ENCODE measurements around the gene RRAS2.
A peak's percentile ranks its signal among the peaks of the same experiment; 100 is the strongest.
"Not testable (repeated sequence)": the region's sequence is repeated elsewhere in the genome, so short reads cannot be mapped to it uniquely, and the experiment has no call there.

RRAS2 gene

DNA sequence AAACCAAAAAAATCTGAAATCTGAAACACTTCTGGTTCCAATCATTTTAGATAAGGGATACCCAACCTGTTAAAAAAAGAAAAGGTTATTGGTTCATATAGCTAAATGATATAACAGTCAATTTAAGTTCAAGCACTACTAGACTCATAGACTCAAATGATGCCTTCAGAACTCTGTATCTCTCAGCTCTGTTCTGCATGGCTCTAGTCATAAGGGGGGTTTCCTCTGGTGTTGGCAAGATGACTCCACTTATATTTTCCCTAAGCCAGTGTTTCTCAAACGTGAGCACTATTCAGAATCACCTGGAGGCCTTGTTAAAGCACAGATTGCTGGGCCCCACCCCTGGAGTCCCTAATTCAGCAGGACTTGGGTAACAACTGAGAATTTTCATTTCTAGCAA, 11.5 kb upstream of the RRAS2 start:
- DNase-seq: no peak

DNA sequence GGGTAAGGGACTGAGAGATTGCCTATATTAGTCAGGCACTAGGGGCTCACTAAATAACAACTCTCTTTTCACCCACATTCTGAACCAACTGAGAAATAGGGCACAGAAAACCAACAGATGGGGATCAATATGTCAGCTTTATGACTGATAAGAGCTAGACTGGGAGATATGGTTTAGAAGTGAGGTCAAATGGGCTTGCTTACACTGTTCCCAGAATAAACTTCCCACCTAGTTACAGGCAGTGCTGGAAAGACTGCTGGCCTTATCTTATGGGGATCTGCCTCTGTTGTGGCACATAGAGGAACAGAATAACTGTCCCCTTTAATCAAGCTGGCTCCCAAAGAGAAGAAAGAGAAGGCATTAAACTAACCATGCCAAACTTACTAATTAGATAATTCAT, 10.6 kb upstream of the RRAS2 start:
- DNase-seq: no peak

DNA sequence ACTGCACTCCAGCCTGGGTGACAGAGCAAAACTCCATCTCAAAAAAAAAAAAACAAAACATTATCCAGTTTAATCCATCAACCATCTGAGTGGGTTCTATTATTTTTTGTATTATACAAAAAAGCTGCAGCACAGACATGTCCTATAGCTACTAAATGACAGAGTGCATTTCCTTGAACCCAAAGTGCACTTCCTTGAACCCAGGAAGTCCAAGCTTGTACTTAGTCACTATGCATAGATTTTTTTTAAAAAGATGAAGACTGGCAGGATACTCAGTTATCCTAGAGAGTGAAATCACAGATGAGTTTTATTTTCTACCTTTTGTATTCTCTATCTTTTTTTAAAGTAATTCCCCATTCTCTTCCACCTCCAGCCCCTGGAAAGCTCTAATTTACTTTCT, 8.0 kb upstream of the RRAS2 start:
- DNase-seq: no peak

DNA sequence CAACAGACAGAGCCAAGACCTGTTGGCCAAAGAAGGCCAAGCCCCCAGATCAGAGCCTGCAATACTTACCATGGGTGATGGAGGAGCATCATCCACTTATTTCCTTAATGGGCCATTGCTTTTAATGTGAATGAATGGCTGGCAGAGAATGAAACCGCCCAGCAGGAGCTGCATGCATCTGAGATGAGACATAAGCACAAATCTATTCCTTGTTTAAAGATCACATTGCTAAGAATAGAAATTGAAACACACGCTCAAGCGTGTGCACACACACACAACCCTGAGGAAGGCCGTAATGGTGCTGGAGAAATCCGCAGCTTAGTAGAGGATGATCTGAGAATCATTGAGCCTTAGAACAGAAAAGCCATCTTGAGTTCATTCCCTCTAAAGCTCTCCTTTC, 5.3 kb upstream of the RRAS2 start:
- DNase-seq: no peak

DNA sequence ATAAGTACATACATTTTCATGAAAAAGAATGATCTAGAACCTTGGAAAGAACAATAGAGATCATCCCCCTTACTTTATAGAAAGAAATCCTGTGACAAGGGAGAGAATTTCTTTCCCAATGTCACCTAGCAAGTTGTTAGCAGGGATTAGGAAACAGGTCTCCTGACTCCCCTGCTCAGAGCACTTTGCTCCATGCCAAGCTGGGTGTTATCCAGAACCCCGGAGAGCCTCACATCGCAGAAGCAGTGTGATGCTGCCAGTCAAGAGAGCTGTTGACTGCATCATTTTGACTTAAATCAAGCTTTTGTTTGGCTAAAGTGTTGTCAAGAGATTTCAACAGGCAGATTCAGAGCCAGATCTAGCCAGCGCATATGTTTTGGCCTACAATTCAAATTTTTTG, 3.6 kb upstream of the RRAS2 start:
- DNase-seq: no peak

DNA sequence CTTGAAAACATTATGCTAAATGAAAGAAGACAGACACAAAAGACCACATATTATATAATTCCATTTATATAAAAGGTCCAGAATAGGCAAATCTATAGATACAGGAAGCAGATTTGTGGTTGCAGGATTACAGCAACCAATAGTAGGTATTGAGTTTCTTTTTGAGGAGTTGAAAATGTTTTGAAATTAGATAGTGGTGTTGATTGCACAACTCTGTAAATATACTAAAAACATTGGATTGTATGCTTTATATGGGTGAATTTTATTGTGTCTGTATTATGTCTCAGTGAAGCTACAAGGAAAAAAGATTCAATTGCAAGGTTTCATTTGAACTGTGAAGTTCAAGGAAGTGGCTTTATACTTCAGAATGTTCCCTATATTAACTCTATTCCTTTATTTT, 3.0 kb upstream of the RRAS2 start:
- DNase-seq: no peak

DNA sequence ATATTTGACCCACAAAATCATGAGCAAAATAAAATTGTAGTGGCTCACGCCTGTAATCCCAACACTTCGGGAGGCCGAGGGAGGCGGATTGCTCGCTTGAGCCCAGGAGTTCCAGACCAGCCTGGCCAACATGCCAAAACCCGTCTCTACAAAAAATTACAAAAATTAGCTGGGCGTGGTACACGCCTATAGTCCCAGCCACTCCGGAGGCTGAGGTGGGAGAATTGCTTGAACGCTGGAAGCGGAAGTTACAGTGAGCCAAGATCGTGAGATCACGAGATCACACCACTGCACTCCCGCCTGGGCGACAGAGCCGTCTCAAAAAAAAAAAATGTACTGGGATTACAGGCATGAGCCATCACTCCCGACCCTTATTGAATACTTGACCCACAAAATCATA, 2.0 kb upstream of the RRAS2 start:
- DNase-seq: no peak

DNA sequence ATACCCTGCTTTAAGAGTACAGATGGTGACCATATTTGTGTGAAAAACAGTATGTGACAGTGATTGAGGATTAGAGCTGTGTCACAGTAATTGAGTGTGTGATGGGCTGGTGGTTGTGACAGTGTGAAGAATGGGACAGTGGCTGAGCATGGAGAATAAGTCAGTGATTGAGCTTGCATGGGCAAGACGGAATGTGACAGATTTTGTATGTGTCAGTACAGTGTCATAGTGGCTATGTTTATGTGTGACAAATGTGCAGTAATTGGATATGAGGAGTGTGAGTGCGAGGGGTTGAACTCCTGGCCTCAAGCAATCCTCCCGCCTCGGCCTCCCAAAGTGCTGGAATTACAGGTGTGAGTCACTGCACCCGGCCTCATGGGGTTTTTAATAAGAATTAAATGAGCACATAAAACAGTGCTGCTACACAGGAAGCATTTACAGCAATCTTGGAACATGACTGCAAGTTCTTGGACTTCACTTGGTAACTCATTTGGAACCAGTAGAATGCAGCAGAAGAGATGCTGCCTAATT, 583 bp upstream of the RRAS2 start:
- no peak for DNase-seq

DNA sequence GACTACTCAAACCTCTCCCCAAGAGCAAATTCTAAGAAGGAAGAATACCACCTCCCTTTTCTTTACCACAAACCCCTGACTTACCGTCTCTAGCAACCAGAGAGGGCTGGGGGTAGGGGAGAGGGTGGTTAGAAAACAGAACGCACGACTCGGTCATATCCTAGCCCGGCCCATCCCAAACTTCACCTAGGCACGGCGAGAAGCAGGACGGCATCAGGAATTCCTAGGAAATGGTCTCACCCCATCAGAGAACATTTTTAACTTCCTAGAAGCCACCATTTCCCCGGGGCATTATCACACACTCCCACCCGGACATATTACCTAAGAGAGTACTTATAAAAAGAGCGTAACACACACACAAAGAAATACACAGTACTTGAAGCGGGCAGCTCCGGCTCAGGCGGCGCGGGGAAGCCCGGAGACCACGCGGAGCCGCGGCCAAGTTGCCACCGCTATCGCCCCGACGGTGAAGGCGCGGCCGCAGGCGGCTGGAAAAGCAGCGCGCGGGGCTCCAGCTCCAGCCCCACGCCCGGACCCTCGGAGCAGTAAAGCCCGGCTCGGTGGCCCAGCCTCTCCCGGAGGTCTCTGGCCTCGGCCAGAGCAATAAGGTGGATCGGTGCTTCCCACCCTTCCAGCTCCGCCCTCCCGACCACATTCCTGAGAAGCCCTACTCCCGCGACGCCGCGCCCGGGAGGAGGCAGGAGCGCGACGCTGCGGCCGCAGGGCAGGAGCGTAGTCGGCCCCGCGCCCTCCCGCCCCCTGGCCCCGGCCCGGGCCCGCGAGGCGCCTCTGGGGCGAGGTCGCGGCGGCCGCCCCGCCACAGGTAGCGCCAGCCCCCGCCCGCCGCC, 878 bp downstream of the RRAS2 start:
- DNase-seq: peak; percentile 67

DNA sequence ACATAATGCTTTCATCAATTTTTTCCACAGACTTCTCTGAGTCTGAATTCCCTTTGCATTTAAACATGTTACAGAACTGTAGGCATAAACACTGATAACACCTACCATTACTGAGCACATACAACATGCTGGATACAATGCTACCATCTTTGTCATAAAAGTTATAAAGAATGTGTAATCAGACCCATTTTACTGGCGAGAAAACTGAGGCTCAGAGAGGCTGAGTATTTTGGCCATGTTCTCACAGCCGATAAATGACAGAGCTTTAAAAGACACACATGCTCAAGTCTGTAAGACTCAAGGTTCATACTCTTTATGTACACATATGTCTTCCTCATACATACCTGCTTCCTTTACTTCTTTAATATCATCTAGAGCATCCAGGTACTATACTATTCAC, 2.6 kb downstream of the RRAS2 start:
- DNase-seq: no peak

DNA sequence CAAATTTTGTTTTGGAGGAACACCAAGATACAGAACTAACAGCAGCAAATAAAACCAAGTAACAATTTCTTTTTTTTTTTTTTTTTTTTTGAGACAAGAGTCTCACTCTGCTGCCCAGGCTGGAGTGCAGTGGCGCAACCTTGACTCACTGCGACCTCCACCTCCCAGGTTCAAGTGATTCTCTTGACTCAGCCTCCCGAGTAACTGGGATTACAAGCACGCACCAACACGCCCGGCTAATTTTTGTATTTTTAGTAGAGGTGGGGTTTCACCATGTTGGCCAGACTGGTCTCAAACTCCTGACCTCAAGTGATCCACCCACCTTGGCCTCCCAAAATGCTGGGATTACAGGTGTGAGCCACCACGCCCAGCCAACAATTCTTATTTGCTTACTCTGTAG, 4.4 kb downstream of the RRAS2 start:
- not testable (repeated sequence) for DNase-seq

DNA sequence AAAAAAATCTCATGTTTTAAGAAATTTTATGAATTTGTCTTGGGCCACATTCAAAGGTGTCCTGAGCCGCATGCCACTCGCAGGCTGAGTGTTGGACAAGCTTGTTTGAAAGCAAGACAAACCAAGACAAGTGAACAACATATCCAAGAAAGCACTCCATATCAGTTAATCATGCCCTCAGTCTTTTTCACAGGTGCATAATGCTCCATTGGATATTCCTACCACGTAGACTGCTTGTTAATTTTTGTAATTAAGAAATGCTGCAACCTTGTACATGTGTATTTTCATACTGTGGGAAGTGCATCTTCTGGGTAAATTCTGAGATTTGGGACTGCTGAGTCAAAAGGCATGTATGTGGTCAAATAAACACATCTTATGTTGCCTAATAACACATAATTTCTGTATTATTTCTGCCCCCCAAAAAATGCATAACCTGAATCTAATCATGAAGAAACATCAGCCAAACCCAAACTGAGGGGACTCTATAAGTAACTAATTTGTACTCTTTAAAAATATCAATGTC, 8.2 kb downstream of the RRAS2 start:
- no peak for DNase-seq

DNA sequence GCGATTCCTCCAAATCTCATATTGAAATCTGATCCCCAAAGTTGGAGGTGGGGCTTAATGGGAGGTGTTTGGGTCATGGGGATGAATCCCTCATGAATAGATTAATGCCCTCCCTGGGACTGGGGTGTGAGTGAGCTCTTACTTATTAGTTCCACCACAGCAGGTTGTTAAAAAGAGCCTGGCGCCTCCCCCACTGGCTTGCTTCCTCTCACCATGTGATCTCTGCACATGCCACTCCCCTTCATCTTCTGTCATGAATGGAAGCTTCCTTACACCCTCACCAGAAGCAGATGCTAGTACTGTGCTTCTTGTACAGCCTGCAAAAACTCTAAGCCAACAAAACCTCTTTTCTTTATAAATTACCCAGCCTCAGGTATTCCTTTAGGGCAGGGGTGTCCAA, 8.8 kb downstream of the RRAS2 start:
- DNase-seq: no peak

DNA sequence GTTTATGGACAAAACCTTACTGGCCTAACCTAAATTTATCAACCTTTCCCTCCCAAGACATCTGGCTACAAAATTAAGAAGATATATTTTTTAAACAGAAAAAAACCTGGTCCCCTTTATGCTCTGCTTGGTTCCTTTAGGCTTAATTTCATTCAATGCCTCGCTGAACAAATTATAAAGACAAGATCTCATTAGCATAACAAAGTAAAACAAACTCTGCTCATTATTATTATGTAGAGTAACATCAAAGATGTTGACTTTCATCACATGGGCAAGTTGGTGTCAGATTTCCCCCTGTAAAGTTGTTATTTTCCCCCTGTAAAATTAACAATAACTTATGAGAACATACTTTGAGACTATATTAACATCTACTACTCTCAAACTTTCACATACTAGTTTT, 11.0 kb downstream of the RRAS2 start:
- DNase-seq: no peak

DNA sequence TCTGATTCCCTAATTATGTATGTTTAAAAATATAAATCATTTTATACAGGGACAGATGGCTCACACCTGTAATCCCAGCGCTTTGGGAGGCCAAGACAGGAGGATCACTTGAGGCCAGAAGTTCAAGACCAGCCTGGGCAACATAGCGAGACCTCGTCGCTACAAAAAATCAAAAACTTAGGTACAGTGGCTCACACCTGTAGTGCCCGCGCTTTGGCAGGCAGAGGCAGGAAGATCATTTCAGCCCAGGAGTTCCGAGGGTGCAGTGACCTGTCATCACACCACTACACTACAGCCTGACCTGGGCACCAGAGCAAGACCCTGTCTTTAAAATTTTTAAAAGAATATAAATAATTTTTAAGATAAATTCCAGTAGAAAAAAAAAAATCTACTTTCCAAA, 11.5 kb downstream of the RRAS2 start:
- no peak for DNase-seq

DNA sequence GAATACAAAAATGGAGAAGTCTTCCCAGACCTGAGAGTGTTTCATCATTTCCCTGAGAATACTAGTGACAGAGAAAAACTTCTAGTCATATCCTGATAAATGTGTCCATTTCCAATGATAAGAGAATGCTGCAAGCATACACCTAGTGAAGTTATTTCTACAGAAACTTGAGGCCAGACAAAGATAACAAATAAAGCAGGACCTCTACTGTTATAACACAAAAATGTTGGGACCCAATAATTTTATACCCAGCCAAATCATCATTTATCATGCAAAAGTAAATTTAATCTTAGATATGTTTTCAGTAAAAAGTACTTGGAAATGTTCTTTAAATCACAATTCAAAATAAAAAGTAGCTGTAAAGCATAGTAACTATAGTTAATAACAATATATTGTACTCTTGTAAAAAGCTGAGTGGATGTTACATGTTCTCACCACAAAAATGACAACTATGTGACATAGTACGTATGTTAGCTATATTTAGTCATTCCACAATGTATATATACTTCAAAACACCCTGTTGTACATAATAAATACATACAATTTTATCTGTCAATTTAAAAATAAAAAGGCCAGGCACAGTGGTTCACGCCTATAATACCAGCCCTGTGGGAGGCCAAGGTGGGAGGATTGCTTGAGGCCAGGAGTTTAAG, 12.6 kb downstream of the RRAS2 start:
- DNase-seq: no peak

DNA sequence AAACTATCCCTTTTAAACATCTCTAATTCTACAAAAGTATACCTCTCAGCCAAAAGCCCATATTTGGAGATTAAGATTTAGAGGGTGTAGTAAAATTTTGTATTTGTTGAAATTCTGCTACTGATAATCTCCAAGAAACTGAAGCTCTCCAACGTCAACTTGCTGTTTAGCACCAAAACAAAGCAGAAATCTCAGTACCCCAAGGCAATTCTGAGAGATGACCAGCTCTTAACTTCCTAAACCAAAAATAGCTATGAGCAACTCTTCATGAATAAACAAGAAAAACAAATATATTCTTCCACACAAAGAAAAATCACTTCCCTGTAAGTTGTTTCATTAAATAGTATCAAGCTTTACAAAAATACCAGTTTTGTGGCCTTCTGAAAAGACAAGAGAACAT, 13.3 kb downstream of the RRAS2 start:
- no peak for DNase-seq

DNA sequence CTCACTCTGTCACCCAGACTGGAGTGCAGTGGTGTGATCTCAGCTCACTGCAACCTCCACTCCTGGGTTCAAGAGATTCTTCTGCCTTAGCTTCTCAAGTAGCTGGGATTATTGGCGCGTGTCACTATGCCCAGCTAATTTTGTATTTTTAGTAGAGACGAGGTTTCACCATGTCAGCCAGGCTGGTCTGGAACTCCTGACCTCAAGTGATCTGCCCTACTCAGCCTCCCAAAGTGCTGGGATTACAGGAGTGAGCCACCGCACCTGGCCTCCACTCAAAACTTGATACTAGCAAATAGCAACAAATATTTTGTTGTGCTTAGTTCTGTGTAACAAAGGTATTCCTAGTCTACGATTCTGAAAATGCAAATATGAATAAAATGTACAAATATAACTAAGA, 14.0 kb downstream of the RRAS2 start:
- not testable (repeated sequence) for DNase-seq

DNA sequence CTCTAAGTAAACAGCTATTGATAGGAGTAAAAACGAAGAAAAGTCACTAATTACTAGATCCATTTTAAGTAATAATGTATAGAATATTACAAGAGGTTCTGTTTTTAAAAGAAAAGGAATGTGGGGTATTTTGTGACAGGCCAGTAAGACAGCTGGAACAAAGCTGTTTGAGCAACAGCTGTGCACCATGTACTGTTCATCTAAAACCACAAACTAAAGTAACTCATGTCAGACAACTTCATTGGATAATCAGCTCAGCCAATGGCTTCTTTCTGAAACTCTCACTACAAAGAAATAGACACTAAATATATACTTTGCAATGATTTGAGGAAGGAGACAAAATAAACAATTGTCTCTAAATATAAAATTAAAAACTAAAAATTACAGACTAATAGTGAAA, 16.1 kb downstream of the RRAS2 start:
- DNase-seq: no peak

DNA sequence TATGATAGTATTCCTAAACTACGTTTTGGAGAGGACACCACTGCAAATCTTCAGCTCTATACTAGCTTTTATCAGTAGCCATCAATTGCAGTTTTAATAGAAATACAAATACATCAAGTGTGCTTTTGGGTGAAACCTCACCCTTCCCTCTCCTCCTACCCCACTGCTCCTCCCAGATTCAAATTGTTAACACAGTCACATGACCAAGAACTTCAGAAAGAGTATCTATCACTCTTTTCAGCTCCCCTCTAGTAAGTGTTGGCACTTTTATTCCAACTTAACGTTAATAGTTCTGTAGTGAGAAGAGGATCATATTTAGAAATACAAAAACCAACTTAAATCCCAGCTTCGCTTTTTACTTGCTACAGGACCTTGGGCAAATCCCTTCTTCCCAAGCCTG, 17.0 kb downstream of the RRAS2 start:
- no peak for DNase-seq

DNA sequence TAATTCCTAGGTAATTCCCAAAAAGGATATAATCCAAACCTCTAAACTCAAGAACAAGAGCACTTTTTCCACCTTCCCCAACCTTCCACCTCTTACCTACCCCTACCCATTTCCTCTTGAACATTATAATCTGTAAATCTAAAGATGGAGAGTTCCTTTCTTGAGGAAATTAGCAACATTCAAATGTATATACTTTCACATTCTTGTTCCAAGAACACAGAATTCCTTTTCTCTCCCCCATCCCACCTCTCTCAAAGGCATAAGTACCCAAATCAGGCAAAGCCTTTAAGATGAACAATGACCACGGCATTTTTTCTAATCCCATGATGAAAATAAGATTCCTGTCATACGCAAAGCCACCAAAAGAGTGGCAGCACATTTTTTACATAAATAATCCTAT, 18.3 kb downstream of the RRAS2 start:
- no peak for DNase-seq

DNA sequence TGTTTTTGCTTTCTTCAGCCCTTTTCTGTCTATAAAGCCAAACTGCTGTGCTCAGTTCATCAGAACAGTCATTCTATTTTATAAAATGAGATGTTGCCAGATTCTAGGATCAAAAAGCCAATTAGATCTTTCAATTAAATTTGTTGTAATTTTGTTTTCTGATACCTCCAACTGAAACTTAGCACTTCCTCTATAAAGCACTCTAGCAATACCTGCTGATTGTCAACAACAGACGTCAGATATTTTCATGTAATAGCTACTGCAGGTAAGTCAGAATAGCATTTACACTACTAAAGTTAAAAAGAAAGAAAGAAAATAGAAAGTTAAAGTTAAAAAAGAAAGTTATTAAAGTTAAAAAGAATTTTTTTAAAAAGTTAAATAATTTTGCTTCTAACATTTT, 19.6 kb downstream of the RRAS2 start:
- DNase-seq: no peak

DNA sequence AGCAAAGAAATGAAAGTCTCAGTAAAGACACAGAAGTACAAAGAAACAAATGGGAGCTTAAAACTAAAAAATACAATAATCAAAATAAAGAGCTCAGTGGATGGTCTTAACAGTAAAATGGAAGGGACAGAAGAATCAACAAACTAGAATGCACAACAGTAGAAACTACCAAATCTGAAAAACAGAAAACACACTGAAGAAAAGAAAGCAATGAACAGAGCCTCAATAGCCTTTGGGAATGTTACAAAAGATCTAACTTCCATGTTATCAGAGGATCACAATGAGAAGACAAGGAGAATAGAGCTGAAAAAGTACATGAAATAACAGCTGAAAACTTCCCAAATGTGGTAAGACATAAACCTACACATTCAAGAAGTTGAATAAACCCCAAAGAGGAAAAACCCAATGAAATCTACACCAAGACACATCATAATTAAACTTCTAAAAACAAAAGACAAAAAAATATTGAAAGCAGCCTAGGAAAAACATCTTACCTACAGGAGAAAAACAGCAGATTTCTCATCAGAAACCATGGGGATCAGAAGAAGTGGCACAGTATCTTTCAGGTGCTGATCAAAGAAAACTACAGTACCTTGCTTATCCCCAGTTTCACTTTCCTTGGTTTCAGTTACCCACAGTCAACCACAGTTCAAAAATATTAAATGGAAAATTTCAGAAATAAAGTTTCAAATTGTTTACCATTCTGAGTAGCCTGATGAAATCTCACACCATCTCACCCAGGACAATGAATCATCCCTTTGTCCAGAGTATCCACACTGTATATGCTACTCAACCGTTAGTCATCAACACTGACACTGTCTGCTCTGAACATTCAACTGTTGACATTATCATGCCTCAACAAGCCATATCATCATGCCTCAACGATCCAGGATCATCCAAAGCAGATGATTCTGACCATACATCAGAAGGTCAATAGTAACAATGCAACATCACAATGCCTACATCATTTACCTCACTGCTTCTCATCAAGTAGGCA, 22.2 kb downstream of the RRAS2 start:
- no peak for DNase-seq
